Measurements from ENCODE around the gene SCNN1A.
"Not testable (repeated sequence)": the region's sequence is repeated elsewhere in the genome, so short reads cannot be mapped to it uniquely, and the experiment has no call there.

Gene SCNN1A

GRCh38 chr12:6347367-6348338 lies 27.7 kb downstream of the SCNN1A start:
- DNase-seq (ENCODE audit: low read depth), result peak; percentile 87

DNA sequence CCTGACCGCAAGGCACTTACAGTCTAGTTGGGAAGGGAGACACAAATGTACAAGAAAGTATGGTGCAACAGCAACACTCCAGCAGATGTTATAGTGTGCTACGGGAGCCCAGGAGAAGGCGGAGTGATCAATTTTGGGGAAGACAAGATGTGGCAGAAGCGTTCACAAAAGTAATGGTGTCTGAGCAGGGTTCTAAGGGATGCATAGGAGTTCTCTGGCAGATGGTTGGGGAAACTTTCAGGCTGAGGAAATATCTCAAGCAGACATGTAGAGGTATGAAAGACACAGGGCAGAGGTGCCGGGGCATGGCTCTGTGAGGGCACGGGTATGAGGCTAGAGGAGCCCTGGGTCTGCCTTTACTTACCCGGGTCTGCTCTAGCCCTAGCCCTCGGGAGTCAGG lies 28.4 kb downstream of the SCNN1A start:
- no peak for DNase-seq (ENCODE audit: low read depth)

GRCh38 chr12:6346235-6346832 lies 29.0 kb downstream of the SCNN1A start:
- no peak for DNase-seq (ENCODE audit: low read depth)

DNA sequence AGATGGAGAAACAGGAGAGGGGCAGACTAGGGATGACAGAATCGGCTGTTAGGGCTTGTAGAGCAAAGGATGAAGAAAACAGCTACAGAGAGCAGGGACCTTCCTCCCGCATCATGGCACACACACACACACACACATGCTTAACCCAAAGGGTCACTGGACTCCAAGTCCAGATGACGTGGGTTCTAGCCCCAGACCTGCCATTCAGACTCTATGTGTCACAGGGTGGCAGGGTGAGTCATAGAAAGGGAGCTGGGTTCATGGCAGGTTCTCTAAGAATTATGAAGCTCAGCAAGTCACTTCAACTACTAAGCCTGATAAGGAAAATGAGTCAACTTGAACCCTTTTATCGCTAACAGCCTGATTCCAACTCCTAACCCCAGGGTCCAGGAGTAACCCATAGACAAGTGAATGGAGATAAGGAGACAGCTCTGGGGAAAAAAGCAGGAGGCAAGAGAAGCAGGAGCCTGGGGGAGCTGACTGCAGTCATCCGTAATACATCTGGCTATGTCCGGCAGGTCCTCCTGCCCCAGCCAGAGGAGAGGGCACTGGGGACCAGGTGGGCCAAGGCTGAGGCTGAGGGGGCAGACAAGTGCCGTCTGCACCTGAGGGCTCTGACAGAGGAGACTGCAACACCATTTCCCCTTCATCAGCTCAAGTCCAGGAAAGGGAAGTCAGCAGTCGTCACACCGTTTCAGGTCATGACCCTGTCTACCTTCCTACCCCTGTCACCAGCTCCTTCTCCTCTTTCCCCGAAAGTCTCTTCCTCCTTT lies 29.9 kb downstream of the SCNN1A start:
- peak; percentile 92 for DNase-seq (ENCODE audit: low read depth)

DNA sequence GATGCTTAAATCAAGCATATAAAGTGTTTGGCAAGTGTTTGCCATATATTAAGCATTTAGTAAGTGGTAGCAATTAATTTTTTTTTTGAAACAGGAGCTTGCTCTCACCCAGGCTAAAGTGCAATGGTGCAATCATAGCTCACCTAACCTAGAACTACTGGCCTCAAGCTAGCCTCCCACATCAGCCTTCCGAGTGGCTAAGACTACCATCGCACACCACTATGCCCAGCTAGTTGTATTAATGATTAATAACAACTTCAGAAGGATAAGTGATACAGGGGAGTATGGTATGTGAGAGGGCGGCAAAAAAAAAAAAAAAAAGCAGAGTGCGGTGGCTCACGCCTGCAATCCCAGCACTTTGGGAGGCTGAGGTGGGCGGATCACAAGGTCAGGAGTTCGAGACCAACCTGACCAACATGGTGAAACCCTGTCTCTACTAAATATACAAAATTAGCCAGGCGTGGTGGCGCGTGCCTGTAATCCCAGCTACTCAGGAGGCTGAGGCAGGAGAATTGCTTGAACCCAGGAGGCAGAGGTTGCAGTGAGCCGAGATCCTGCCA lies 31.2 kb downstream of the SCNN1A start:
- DNase-seq (ENCODE audit: low read depth), result not testable (repeated sequence)

GRCh38 chr12:6343518-6343917 lies 31.8 kb downstream of the SCNN1A start:
- no peak for DNase-seq (ENCODE audit: low read depth)

- no peak for DNase-seq (ENCODE audit: low read depth)
Observed at GRCh38 chr12:6342140-6342889, 33.0 kb downstream of the SCNN1A start.

DNA sequence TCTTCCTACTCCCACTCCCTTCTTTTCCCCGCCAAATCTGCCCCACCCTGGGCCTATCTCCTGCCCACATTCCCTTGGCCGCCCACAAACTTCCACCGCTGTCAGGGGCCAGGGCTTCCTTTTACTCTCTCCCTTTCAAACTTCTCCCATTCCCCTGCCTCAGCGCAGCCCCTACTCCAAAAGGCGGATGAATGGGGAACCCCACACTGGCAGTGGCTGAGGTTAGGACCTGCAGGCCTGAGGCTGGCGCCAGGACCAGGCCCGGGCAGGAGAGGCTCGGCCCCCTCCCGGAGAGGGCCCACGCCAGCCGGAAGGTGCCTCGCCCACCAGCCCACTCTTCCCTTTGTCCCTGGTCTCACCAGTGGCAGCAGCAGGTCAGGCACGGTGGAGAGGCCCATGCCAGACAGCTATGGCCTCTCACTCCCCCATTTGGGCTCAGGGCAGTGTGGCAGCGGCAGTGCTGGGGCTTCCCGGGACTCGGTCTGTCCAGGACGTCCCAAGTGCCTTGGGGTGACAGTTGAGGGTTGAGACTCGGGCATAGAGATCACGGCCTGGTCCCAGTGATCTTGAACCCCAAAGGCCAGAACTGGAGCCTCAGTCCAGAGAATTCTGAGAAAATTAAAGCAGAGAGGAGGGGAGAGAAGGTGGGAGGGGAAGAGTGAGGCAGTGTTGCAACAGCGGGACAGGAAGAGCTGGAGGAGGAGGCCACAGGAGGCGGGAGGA lies 33.8 kb downstream of the SCNN1A start, which contains the start of gene TNFRSF1A:
Gene TNFRSF1A (minus strand): TSS at position 660 of the 723 bp plus-strand sequence. CDS start 262 bp downstream, at position 398.
- peak; percentile 85 for DNase-seq (ENCODE audit: low read depth)

DNA sequence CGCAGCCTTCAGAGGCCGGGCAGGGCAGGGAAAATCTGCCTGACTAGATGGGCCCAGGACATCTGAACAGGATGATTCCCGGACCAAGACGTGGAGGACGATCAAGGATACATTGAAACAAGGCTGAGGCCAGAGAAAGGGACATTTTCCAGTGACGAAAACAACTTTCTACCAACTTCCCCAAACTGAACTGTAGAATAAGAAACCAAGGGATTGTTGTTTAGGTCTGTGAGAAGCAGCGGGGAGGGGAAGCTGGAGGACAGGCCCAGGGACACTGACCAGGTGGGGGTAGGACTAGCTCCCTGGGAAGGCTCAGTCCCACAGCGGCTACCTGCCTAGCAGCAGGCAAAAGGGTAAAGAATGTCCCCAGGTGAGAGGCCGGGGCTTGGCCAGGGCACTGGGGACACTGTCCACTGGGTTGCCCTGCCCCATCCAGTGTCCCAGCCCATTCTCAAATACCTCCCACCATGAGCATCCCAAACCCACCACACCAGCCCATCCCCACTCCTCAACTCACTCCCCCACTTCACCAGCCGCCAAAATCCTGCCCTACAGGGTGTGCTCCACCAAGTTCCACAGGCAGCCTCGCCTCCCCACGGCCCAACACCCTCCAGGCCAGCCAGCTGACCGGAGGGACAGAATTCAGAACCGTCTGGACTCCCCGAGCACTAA lies 34.5 kb downstream of the SCNN1A start:
- no peak for DNase-seq (ENCODE audit: low read depth)

DNA sequence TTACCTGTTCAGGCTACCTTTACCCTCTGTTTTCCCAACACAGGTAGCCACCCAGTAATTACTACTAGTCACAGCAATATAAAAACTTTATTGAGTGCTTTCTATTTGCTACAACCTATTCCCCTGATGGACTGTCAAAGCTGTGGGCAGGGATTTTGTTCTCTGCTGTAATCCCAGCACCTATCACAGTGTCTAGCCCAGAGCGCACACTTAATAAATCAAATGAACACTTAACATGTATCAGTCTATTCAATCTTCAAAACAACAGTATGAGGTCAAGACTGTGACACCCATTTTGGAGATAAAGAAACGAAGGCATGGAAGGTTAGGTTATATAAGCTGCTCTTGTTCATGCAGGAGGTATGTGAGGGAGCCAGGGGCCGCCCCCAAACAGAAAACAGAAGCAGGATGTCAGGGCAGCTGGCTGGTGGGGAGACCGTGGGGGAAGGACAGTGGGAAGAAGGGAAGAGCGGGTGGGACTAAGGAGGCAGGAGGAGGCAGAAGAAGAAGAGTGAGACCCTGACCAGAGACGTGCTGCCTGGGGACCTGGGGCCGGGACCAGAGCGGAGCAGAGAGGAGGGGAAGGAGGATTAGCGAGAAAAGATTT lies 35.2 kb downstream of the SCNN1A start:
- peak; percentile 62 for DNase-seq (ENCODE audit: low read depth)

- no peak for DNase-seq (ENCODE audit: low read depth)
Observed at GRCh38 chr12:6338955-6339354, 36.4 kb downstream of the SCNN1A start.

GRCh38 chr12:6338536-6338935 lies 36.8 kb downstream of the SCNN1A start:
- not testable (repeated sequence) for DNase-seq (ENCODE audit: low read depth)

- DNase-seq (ENCODE audit: low read depth), result no peak
Observed at GRCh38 chr12:6337958-6338433, 37.4 kb downstream of the SCNN1A start.

- no peak for DNase-seq (ENCODE audit: low read depth)
Observed at GRCh38 chr12:6336889-6337853, 38.2 kb downstream of the SCNN1A start.

DNA sequence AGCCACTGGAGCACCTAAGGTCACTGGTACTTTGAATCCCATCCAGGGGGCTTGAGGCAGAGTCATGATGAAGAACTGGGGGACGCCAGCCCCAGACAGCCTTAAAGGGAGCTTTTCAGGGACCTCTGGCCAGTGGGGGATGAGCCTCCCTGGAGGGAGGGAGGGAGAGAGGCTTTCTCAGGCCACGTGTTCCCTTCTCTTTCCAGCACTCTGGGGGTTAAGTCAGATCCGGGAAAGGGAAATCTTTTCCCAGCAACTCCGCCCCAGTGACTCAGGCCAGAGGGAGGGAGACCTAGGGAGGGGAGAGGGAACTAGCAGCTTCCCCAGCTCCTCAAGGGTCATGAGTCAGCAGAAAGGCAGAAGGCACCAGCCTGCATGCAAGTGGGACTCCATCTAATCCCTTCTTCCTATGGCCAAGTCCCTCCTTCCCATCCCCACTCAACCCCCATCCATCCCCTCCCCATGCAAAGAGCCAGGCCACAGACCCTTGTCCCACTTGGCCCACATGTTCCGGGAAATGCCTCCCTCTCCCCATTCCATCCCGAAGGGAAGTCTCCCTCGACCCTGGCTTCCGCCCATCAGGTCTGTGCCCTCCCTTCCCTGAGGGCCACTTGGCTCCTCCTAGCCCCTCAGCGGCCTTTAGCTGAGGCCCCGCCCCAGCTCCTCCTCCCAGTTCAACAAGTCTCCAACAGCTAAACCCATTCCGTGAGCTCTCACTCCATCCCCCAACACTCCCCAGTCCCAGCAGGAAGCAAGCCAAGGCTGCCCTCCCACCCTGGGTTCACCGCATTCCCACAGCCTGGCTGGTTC lies 39.1 kb downstream of the SCNN1A start:
- DNase-seq (ENCODE audit: low read depth), result peak; percentile 100

DNA sequence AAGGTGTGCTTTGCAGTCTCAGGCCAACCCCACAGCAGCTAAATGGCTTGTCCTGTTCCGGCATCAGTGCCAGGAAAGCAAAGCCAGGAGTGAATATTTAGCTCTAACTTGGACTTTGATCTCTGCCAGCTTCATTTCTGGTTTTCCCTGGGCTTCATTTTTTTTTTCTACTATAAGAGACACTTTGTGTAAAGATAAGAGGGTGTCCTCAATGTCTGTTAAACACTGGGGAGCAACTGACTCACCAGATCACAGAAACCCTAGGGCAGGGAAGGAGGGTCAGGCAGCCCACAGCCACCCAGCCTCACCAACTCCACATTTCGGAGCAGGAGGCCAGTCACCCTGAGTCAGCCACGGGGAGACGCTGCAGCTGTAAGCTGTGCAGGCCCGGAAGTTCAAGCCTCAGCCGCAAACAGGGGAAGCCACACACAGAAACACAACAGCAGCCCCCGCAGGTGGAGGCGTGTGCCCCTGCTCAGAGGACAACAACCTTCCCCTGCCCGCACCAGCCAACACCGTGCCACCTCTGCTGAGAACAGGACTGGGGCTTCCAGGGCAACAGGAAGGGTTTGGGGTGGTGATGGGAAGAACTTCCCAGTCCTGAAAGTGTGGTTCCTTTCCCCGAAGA lies 39.8 kb downstream of the SCNN1A start:
- DNase-seq (ENCODE audit: low read depth), result peak; percentile 78

DNA sequence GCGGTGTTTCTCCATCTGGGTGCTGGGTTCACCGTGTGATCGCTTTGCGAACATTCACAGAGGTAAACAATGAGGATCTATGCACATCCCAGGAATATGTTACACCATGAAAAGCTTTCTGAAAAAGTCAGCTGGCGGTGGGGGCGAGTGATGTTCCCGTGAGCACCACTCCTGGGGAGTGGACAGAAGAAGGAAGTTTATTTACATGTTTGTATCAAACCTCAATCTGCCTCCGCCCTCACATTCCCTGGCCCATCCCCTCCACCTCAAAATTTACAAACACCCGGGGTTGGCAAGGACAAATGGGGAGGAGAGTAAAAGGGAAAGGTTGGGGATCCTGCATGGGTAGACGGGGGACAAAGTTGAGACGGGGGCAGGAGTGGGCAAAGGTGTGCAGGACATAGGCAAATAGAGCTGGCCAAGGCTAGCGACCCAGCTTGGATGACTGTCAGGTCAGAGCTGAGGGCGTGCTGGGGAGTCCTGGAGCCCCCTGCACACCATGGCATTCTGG lies 40.4 kb downstream of the SCNN1A start:
- peak; percentile 75 for DNase-seq (ENCODE audit: low read depth)
